ENCODE data around the gene EGFR.

EGFR gene

GRCh38 chr7:55194522-55194921 is 175.7 kb downstream of the EGFR start:
- TF ChIP-seq, protein P1, sequence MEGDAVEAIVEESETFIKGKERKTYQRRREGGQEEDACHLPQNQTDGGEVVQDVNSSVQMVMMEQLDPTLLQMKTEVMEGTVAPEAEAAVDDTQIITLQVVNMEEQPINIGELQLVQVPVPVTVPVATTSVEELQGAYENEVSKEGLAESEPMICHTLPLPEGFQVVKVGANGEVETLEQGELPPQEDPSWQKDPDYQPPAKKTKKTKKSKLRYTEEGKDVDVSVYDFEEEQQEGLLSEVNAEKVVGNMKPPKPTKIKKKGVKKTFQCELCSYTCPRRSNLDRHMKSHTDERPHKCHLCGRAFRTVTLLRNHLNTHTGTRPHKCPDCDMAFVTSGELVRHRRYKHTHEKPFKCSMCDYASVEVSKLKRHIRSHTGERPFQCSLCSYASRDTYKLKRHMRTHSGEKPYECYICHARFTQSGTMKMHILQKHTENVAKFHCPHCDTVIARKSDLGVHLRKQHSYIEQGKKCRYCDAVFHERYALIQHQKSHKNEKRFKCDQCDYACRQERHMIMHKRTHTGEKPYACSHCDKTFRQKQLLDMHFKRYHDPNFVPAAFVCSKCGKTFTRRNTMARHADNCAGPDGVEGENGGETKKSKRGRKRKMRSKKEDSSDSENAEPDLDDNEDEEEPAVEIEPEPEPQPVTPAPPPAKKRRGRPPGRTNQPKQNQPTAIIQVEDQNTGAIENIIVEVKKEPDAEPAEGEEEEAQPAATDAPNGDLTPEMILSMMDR (IDR thresholded peaks at IDR 0.05; ENCODE audit: insufficient read depth, low read length, missing control alignments): no peak
- no peak overlapping the region for H3K4me3 ChIP-seq (ENCODE audit: low read depth, low read length)
- ChIA-PET CTCF (interaction anchor here (1.1 kb wide), 1 partner anchor 8 kb away, joined by 3 read pairs; no protein-coding TSS in a partner anchor), POLR2A (no interaction called here)
- DNase-seq (ENCODE audit: low read depth, low spot score): no peak

DNA sequence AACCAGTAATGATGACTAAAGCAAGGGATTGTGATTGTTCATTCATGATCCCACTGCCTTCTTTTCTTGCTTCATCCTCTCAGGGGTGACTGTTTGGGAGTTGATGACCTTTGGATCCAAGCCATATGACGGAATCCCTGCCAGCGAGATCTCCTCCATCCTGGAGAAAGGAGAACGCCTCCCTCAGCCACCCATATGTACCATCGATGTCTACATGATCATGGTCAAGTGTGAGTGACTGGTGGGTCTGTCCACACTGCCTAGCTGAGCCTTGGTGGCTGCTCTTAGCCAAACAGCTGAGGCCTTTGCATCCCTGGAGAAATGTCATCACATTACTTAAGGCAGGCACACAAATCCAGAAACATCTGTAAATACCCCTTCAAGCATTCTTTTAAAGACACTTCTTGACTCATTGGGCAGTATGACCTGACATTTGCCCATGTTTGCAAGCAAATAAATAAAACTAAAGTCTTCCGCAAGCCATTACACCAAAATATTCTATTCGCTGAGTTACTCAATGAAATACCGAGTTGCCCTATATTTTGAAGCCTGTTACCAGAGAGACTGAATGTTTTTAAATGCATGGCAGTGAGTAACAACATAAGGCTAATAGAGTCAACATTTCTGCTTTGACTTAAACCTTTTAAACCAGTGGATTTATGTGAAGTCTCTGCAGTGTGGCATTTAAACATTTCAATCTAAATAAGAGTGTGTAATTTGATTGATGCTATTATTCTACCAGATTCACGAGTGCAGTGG is 180.0 kb downstream of the EGFR start:
- ChIA-PET POLR2A (no interaction called here), CTCF (interaction anchor here (2.4 kb wide), 1 partner anchor 13 kb away, joined by 10 read pairs; no protein-coding TSS in a partner anchor)
- TF ChIP-seq, protein P1 (IDR thresholded peaks at IDR 0.05; ENCODE audit: insufficient read depth, low read length, missing control alignments): no peak
- no peak overlapping the region for H3K4me3 ChIP-seq (ENCODE audit: low read depth, low read length)
- no peak for DNase-seq (ENCODE audit: low read depth, low spot score)

GRCh38 chr7:55199418-55199817 is 180.6 kb downstream of the EGFR start:
- H3K4me3 ChIP-seq (ENCODE audit: low read depth, low read length): no peak overlapping the region
- DNase-seq (ENCODE audit: low read depth, low spot score): no peak
- POLR2A ChIA-PET: no interaction called here
- CTCF ChIA-PET: interaction anchor here (2.4 kb wide), 1 partner anchor 12 kb away, joined by 10 read pairs; no protein-coding TSS in a partner anchor
- TF ChIP-seq, protein P1 (IDR thresholded peaks at IDR 0.05; ENCODE audit: insufficient read depth, low read length, missing control alignments): no peak

GRCh38 chr7:55200441-55200840 is 181.6 kb downstream of the EGFR start:
- TF ChIP-seq, protein P1 (IDR thresholded peaks at IDR 0.05; ENCODE audit: insufficient read depth, low read length, missing control alignments): no peak
- CTCF ChIA-PET: interaction anchor here (2.4 kb wide), 1 partner anchor 11 kb away, joined by 10 read pairs; no protein-coding TSS in a partner anchor
- DNase-seq (ENCODE audit: low read depth, low spot score): no peak
- no peak overlapping the region for H3K4me3 ChIP-seq (ENCODE audit: low read depth, low read length)
- POLR2A ChIA-PET: no interaction called here

DNA sequence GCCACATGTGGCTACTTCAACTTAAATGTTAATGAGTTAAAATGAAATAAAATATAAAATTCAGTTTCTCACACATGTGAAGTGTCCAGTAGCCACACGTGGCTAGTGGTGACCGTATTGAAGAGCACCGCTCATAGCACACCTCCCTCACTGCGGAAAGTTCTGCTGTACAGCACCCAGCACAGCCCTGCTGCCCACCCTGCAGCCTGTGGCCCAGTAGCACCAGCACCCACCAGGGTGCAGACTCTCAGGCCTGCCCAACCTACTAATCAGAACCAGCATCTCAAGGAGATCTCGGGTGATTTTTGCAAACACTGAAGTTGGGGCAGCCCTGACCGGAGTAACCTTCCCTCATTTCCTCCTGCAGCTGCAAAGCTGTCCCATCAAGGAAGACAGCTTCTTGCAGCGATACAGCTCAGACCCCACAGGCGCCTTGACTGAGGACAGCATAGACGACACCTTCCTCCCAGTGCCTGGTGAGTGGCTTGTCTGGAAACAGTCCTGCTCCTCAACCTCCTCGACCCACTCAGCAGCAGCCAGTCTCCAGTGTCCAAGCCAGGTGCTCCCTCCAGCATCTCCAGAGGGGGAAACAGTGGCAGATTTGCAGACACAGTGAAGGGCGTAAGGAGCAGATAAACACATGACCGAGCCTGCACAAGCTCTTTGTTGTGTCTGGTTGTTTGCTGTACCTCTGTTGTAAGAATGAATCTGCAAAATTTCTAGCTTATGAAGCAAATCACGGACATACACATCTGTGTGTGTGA is 183.5 kb downstream of the EGFR start:
- CTCF ChIA-PET: no interaction called here
- DNase-seq (ENCODE audit: low read depth, low spot score): no peak

More for the DNA sequence above, 183.5 kb downstream of the EGFR start:
- TF ChIP-seq, protein P1 (IDR thresholded peaks at IDR 0.05; ENCODE audit: insufficient read depth, low read length, missing control alignments): no peak
- H3K4me3 ChIP-seq (ENCODE audit: low read depth, low read length): no peak overlapping the region
- POLR2A ChIA-PET: interaction anchor here (0.6 kb wide), 1 partner anchor 444 kb away, joined by 3 read pairs; the partner anchor contains the start of gene SEC61G
